GM19467 (cell line): ENCODE data around the gene PRRX2.
A peak's percentile ranks its signal among the peaks of the same experiment; 100 is the strongest.
"Not testable (repeated sequence)": the region's sequence is repeated elsewhere in the genome, so short reads cannot be mapped to it uniquely, and the experiment has no call there.

Experiments
- ATAC-seq: cut with Tn5 transposase; IDR thresholded peaks from one replicate; pipeline ENCODE4 v1.9.1; 2021; ENCODE audit warnings: mild to moderate bottlenecking, moderate library complexity; ENCODE audit not compliant: unreplicated experiment

PRRX2 gene

DNA sequence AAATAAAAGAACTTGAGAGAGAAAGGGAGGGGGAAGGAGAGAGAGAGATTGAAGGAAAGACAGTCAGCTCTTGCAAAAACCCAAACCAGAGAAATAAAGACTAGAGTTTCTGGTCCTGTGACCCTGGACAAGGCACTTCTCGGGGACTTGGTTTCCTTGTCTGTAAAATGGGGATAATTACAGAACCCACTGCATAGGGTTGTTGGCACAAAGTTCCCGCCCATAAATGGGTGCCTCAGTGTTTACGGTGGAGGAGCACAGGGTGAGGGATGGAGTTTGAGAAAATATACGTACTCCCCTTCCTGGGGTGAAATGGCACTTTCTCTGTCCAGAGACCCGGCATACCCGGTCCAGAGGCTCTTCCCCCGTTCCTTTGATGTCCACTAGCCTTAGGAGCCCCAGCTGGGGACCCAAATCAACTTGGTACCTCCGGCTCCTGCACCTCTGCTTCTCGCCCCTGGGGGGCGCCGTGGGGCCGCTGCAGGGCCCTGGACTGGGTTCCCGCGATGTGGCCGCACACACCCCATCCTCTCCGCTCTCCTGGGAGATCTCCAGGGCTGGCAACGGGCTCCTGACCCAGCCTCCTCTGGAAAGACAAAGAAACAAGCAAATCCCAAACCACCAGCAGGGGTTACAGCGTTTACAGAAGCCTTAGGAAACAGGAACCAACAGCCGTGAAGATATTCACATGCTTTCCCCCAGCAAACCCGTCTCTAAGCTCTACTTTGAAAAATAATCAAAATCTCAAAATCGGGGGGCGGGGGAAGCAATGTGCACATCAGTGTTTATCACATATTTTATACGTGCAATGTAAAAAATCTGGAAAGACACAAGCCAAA is 61.1 kb downstream of the PRRX2 start:
- no peak for ATAC-seq

DNA sequence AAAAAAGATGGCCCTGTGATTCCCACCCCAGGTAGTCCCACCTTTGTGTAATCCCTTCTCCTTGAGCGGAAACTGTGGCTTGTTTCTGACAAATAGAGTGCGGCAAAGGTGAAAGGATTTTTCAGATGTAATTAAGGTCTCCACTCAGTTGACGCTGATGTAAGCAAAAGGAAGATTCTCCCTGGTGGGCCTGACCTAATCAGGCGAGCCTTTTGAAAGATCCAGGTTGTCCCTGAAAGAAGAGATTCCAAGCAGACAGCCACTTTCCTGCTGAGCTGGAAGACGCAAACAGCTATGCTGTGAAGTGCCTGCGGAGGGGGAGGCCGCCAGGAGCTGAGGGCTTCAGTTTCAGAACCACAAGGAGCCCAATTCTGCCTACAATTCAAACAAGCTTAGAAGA is 63.3 kb downstream of the PRRX2 start:
- no peak for ATAC-seq

DNA sequence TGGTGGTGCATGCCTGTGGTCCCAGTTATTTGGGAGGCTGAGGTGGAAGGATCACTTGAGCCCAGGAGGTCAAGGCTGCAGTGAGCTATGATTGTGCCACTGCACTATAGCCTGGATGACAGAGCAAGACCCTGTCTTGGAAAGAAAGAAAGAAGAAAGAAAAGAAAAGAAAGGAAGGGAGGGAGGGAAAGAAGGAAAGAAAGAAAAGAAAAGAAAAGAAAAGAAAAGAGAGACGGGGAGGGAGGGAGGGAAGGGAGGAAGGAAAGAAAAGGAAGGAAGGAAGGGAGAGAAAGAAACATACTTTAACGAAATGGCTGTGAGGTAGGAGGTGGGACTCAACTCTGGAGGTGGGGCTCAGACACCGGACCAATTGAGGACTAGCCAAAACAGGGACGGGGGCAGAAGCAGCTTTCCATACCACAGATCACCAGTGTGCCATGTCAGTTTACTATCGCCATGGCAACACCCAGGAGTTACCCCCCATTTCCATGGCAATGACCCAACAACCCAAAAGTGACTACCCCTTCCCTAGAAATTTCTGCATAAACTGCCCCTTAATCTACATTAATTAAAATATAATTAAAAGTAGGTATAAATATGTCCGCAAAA is 66.1 kb downstream of the PRRX2 start:
- no peak for ATAC-seq

DNA sequence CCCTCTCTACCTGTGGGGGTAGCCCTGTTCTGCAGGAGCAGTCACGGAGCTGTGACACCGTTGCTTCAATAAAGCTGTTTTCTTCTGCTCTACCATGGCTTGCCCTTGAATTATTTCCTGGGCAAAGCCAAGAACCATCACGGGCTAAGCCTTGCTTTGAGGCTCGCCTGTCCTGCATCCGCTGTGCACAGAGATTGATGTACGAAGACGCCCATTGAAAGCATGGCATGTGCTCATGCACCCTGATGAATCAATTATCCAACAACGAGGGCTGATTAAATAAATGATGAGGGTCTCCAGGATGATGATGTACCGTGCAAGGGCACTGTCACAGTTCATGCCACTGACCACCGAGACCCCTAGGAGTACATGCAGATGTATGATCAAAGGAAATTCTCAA is 66.7 kb downstream of the PRRX2 start:
- ATAC-seq = no peak

DNA sequence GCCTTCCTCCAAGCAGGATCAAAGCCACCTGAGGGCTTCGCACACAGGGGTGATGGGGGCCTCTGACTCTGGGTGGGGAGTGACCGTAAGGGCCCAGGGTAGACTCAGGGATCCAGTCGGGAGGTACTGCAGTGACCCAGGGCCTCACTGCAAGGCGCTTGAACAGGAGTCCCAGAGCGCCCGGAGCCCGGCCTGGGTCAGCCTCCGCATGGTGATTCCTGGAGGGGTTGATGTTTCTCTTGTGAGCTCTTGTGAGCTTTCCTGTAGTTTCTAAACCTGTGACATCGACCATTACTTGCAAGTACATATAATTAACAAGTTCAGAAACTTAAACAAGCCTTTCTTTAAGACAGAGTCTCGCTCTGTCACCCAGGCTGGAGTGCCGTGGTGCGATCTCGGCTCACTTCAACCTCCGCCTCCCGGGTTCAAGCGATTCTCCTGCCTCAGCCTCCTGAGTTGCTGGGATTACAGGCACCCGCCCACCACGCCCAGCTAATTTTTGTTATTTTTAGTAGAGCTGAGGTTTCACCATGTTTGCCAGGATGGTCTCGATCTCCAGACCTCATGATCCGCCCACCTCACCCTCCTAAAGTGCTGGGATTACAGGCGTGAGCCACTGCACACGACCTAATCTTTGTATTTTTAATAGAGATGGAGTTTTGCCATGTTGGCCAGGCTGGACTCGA is 67.6 kb downstream of the PRRX2 start:
- no peak for ATAC-seq

GRCh38 chr9:129733632-129733953 is 68.1 kb downstream of the PRRX2 start:
- no peak for ATAC-seq

GRCh38 chr9:129735546-129735945 is 70.1 kb downstream of the PRRX2 start:
- ATAC-seq = no peak

GRCh38 chr9:129736334-129736733 is 70.9 kb downstream of the PRRX2 start:
- ATAC-seq = no peak

- peak; percentile 68 for ATAC-seq
Observed at GRCh38 chr9:129737479-129738274, 72.2 kb downstream of the PRRX2 start.

GRCh38 chr9:129739432-129739831 is 74.0 kb downstream of the PRRX2 start:
- no peak for ATAC-seq

- ATAC-seq = no peak
Observed at GRCh38 chr9:129740174-129740573, 74.7 kb downstream of the PRRX2 start.

- no peak for ATAC-seq
Observed at GRCh38 chr9:129740666-129741464, 75.4 kb downstream of the PRRX2 start.

DNA sequence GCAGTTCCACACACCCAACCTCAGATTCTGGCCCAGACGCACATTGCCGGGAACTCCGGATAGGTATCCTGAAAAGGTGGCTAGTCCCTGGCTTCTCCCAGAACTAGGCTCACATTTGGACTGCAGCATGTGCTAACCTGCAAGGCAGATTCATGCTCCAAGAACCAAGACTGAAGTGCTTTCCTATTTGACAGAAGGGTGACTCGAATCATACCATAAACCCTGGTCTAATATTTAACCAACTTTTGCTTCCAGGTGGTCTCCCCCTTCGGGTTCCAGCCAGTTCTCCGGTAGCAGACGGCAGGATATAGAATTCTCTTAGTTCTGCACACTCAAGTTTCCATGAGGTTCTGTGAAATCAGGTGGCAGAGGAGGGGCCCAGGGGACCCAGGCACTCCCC is 79.8 kb downstream of the PRRX2 start:
- ATAC-seq = no peak

DNA sequence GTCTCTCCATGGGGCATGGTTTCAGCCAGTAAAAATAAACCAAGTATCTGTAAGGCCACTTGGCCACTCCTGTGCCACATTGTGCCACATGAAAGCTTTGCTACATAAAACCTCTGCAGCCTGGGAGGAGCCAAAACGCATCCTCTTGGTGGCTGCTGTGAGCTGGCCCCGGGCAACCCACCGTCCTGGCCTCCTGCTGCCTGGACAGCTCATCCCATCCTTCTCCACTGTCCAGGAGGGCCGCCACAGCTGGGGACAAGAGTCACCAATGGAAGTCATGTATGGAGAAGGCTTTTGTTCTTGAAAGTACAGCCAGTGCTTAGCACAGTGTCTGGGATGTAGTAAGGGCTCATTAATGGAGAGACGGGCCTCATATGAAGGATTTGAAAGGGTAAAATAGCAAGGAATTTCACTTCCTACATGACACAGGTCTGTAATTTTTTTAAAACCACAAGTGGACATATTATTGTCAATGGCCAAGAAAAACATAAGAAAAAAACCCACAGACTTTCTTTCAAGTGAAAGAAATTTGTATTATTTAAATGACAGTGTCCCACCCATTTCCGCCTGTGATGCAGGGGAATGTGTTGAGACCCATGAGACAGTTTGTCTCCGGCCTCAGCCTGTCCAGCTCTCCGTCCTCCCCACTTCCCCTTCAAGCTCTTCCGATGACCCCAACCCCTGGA is 80.8 kb downstream of the PRRX2 start:
- no peak for ATAC-seq

- ATAC-seq = no peak
Observed at GRCh38 chr9:129748249-129748648, 82.8 kb downstream of the PRRX2 start.

DNA sequence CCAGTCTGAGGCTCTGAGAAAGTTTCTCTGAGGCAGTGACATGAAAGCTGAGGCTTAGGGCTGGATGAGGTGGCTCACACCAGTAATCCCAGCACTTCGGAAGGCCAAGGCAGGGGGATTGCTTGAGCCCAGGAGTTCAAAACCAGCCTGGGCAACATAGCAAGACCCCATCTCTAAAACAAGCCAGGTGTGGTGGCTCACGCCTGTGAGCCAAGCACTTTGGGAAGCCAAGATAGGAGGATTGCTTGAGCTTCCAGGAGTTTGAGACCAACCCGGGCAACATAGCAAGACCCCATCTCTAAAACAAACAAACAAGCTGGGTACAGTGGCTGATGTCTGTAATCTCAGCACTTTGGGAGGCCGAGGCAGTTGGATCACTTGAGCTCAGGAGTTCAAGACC is 83.6 kb downstream of the PRRX2 start:
- not testable (repeated sequence) for ATAC-seq

- ATAC-seq = no peak
Observed at GRCh38 chr9:129749575-129749974, 84.1 kb downstream of the PRRX2 start.

DNA sequence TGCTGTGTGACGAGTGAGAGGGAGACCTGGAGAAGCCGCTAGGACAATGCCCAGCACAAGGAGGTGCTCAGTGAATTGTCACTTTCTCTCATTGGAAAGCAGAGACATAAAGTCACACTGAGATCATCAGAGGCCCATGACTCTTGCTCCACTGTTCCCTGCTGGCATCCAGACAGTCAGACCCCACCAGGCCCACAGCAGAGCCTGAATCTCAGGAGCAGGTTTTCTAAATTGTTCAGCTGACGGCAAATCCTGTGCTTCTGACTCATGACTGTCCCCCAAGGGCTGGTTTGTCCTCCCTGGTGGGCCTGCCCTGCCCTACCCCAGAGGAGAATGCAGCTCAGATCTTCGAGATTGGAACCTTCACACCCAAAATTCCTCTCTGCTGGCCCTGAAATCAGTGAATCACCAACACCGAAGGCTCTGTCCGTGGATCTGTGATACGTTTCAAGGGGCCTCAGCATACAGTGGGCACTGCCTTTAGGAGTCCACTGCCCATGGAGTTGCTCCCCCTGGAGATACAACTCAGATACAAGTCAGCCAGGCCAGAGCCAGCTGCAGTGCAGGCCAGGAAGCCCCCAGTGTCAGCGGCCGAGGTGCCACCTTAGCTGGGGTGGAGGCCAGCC is 84.7 kb downstream of the PRRX2 start:
- ATAC-seq = no peak
